DND-41 (cell line): ENCODE measurements around the gene BCR.

Experiments
- EZH2 ChIP-seq: IDR thresholded peaks from 3 replicates; pipeline ENCODE4 v1.6.1; 2012; ENCODE audit warnings: borderline replicate concordance, low read depth, mild to moderate bottlenecking, moderate library complexity, low read length, inconsistent platforms; ENCODE audit not compliant: severe bottlenecking
- TF ChIP-seq, protein P1 (sequence below): IDR thresholded peaks from 2 replicates; pipeline ENCODE4 v1.5.1; 2012; ENCODE audit warnings: borderline replicate concordance, low read length, moderate library complexity, mild to moderate bottlenecking; ENCODE audit not compliant: poor library complexity, severe bottlenecking; ENCODE audit errors: extremely low read depth

DNA sequence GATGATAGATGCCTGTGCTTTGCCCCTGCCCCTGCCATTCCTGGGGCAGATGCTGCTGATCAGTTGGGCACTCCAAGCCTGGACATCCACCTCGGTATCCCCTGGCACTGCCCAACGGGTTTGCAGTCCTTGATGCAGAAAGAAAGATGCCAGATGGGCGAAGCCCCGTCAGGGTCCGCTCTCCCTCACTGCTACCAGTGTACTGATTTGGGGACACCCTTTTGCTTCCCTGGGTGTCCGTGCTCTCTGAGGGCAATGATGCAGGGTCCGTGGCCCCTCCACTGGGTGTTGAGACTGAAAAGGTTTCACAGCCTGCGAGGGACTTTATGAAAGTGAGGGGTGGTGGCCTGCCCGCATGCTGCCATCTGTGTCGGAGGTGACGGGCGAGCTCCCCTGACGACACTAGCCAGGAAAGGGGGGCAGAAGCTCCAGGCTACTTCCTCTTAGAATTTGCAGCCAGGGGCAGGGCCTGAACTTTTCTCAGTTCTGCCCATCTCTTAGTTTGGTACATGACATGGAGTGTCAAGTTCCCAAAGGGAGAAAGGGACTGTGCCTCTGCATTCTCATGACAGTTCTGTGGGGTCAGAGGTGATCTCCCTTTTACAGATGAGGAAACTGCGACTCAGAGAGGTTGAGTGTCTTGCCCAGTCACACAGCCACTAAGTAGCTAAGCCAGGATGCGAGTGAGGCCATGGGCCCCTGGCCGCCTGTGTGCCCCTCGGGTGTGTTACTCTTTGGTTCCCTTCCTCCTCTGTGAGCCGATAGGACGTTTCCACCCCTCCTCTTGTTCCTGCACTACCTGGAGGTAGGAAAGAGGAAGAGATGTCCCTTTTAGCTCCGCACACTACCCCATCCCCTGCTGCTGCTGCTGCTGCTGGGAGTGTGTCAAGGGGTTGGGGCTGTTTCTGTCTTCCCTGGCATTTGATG is 96.6 kb downstream of the BCR start:
- TF ChIP-seq, protein P1, sequence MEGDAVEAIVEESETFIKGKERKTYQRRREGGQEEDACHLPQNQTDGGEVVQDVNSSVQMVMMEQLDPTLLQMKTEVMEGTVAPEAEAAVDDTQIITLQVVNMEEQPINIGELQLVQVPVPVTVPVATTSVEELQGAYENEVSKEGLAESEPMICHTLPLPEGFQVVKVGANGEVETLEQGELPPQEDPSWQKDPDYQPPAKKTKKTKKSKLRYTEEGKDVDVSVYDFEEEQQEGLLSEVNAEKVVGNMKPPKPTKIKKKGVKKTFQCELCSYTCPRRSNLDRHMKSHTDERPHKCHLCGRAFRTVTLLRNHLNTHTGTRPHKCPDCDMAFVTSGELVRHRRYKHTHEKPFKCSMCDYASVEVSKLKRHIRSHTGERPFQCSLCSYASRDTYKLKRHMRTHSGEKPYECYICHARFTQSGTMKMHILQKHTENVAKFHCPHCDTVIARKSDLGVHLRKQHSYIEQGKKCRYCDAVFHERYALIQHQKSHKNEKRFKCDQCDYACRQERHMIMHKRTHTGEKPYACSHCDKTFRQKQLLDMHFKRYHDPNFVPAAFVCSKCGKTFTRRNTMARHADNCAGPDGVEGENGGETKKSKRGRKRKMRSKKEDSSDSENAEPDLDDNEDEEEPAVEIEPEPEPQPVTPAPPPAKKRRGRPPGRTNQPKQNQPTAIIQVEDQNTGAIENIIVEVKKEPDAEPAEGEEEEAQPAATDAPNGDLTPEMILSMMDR: no peak
- TF ChIP-seq EZH2: no peak
